GM18519 (cell line): ENCODE results near the gene LANCL2.

Source experiments
- ATAC-seq: cut with Tn5 transposase; IDR thresholded peaks from one replicate; pipeline ENCODE4 v1.9.1; 2021; ENCODE audit warnings: mild to moderate bottlenecking, moderate library complexity; ENCODE audit not compliant: unreplicated experiment, low FRiP score

The LANCL2 gene

DNA sequence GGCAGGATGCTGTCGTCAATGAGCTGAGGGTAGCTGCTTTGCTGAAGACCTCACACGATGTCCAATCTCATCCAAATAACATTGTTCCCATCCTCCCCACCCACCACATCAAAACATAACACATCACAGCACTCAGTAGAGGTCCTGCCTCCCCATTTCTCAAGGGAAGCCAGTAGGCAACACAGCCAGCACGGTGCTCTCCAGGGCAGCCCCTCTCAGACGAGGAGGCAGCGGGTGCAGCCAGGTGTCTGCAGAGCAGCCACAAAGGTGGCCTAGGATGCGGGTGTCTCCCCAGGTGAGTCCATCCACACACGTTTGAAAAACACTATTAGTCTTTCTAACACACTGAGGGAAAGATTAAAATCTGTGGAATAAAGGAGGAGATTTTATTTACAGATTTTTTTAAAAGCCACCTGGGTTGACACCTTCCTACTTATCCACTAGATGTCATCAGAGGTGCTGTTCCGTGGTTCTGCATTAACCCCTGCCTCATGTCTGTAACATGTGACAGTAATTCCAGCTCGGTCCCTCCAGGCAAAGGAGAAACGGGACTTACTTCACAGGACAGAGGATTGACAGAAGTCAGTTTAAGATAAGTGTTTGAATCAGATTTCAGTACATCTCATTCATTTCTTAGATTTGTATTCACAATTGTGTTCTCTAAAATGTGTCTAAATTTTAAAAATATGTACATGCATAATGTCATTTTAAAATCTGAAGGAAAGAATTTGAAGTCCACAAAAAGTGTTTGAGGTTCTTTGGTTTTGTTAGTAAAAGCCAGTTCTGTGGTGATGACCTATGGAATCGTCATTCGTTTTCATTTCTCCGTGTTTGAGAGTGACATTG, 68.0 kb downstream of the LANCL2 start:
- peak; percentile 85 for ATAC-seq

DNA sequence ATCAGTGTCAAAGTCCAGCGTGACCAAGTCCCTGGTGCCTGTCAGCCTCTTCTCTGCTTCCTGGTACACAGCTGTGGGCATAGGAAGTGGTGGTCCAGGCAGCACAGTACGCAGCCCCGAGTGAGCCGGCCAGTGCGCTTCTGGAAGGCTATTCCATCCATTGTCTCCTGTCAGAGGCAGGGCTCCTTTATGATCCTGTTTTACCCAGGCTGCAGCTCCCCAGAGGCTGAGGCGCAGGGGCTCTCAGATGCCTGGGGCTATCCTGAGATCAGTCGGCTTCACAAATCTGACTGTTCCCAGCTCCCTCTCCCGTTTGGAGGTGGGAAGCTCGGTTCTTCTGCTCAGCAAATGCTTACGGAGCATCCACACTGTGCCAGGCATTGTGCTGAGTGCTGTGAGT, 70.3 kb downstream of the LANCL2 start:
- no peak for ATAC-seq

DNA sequence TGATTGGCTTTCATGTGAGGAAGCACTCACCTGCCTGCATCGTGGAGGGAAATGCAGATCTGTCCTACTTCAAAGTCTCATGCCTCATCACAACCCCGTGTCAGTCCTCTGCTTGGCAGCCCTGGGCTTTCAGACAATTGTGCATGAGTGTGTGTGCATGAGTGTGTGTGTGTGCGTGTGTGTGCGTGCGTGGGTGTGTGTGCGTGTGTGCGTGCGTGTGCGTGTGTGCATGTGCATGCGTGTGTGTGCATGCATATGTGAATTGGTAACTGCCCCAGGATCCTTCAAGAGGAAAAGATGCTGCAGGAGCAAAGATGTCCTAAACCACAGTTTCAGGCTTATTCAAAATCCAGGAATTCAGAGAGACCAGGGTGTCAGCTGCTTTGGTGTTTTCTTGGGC, 71.3 kb downstream of the LANCL2 start:
- ATAC-seq = no peak

DNA sequence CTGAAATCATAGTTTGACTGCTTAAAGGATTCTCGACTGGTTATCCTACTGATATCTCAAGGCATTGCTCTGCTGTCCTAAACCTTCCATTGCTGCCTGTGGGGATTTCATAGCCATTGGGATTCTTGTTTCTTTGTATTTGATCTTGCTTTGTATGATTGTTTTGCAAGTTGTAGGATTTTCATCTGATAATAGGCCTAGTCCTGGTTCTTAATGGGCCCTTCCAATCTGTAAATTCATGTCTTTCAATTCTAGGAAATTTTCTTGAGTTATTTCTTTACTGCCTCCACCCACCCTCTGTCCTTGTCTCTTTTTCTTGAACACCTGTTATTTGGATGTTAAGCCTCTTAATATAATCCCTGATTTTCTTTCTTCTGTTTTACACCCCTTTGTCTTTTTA, 72.2 kb downstream of the LANCL2 start:
- ATAC-seq = no peak

DNA sequence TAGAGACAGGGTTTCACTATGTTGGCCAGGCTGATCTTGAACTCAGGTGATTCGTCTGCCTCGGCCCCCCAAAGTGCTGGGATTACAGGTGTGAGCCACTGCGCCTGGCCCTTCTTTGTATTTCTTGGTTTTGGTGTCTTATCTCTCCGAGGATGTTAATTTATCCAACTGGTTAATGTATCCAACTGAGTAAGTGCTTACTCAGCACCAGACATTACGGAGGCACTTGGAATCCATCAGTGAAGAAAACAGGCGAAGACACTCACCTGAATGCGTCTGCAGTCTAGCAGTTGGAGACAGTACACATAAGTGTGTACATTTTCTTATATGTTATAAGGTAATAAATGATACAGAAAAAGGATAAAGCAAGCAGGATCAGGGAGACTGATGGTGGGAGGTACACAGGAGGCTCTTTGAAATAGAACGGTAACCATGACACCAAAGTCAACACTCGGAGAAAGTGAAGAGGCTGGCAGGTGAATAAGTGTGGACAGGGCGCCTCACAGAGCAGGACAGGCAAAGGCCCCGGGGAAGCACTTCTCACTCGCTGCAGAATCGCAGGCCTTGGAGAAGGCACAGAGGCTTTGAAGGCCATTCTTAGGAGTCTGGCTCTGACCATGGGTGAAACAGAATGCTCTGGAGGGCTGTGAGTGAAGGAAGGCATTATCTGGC, 73.1 kb downstream of the LANCL2 start:
- no peak for ATAC-seq

DNA sequence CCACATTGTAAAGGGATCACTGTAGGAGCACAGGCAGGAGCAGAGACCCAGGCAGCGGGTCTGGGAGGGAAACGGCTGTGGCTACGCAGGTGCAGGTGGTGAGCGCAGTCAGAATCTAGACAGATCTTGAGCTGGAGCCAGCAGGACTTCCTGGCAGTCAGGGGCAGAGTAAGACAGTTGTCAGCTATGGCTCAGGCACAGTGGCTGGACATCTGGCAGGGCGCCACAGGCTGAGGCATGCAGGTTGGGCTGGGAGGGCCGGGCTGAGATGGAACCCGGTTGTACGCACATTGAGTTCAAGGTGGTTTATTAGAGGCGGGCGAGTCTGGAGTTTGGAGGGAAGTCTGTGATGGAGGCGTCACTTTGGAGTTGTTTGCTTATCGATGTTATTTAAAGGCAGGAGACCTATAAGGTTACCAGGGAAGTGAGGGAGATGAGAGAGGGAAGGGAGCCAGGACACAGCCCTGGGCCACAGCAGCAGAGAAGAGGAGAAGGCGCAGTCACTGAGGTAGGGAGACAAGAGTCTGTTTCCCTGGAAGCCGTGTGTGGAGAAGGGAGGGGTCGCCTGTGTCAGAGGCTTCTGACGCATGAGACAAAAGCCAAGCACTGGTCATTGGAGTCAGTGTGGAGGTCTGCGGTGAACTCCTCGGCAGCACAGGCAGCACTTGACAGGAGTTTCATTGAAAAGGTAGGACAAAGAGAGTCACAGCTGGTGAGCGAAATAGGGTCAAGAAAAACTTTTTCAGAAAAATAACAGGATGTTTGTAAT, 73.8 kb downstream of the LANCL2 start:
- no peak for ATAC-seq

DNA sequence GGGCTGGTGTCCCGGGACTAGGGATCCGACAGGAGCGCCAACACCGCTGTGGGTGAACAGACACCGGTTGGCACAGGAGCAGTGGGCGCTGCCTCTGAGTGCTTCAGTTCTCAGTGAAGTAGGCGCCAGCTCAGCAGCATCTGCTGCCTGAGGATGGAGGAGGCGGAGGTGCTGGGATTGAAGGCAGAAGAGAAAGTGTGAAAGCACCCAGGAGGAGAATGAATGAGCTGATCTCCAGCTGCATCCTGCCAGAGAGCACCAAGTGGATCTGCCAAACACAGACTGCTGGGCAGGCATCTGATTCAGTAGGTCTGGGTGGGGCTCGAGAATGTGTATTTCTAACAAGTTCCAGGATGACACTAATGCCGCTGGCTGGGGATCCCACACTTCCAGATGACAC, 74.5 kb downstream of the LANCL2 start:
- ATAC-seq = no peak

DNA sequence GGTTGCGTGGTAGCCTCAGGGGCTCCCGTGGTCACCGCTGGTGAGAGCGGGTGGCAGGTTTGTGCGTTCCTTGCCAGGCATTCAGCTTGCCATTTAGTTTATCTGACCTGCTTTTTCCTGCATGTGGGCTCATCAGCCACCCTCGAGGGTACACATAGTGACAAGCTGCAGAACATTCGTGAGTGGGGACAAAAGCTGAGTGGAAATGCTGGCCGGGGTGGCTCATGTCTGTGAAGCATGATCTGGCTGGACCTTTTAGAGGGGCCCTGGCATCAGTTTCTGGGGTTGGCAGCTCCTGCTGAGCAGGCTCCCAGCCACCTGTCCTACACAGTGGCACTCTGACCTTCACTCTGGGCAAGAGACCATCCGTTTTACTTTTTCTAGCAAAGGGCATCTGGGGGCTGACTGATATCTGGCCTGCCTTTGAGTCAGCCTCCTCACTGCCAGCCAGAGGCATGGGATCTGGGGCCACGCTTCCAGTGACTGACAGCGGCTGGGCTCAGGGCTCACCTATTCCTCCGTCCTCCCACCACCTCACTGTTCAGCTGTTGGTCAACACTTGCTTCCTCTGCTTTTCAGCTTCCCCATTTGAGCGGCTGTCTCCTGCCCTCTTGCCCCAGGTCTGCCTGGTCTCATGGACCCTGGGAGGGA, 75.0 kb downstream of the LANCL2 start:
- no peak for ATAC-seq

DNA sequence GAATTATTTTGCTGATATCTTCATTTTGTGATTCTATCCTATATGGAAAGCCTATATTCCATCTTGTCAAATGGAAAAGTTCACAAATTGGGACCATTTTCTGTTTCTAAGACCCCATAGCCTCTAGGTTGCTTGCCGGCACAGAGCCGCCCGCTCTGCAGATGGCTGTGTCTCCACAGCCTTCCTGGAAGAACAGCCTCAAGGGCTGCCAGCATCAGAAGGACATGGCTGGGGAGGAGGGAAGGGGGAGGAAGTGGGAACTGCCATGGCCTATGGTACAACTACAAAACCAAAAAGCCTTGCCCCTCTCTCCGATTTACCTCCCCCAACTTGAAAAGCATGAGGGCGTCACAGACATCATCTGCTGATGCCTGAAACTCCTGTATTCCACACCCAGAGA, 75.9 kb downstream of the LANCL2 start:
- no peak for ATAC-seq

DNA sequence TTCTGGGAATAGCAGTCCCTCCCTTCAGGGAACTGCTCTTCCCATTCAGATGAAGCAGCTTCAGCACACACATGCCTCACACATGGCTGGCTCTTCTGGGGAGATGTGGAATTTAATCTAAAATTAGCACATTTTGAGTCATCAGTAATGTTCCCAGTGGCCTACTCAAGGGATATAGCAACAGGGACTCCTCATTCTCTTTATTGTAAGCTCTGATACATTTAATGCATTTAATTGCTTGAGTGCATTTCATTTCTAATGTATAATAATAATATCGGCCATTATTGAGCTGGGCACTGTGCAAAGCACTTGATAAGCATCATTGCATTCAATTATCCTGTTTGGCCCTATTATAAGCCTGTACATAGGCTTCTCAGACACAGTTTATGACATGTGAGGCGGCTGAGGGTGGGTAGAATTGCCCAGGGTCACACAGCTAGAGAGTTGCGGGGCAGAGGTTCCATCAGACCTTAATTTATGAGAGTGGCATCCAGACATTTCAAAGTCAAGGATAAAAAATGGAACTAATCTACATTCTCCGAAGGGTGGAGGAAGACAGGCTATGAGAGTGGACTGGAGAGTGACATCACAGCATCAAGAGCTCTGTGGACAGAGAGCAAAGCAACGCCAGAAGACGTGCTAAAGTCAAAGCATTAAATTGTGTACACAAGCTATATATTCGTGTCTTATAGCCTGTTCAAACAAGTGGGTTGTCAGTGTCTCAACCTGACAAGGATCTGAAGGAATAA, 76.8 kb downstream of the LANCL2 start:
- ATAC-seq = no peak

DNA sequence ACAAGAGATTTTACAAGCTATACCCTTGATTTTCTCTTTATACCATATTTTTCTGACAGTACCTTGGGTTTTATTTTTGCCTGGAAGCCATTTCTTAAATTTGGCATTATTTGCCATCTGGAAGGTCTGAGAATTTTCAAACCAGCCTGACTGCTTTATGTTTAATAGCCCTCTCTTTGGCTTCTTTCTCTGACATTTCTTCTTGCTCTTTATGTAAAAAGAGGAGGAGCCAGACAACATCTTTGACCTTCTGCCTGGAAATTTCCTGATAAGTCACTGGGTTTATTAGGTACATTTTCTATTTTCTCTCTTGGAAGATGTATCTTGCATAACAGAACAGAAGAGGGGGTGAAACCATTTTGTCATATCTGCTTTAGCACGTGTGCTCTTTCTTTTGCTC, 79.6 kb downstream of the LANCL2 start:
- ATAC-seq = no peak

DNA sequence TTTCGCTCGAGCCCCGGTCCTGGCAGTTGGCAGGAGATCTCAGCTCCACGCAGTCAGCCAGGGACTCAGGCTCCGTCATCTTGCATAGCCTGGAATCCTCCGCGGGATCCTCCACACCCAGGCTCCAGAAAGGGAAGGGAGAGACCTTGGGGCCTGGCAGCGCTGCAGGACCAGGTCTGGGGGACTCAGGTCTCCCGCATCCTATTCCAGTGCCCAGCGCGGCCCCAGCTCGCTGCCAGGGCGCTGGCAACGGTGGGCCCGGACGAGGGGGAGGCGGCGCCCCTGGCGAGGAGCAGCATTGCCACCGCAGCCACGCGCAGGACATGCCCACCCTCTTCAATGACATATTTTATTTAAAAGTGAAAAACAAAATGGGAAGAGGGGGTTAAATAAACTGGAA, 83.4 kb downstream of the LANCL2 start:
- no peak for ATAC-seq

DNA sequence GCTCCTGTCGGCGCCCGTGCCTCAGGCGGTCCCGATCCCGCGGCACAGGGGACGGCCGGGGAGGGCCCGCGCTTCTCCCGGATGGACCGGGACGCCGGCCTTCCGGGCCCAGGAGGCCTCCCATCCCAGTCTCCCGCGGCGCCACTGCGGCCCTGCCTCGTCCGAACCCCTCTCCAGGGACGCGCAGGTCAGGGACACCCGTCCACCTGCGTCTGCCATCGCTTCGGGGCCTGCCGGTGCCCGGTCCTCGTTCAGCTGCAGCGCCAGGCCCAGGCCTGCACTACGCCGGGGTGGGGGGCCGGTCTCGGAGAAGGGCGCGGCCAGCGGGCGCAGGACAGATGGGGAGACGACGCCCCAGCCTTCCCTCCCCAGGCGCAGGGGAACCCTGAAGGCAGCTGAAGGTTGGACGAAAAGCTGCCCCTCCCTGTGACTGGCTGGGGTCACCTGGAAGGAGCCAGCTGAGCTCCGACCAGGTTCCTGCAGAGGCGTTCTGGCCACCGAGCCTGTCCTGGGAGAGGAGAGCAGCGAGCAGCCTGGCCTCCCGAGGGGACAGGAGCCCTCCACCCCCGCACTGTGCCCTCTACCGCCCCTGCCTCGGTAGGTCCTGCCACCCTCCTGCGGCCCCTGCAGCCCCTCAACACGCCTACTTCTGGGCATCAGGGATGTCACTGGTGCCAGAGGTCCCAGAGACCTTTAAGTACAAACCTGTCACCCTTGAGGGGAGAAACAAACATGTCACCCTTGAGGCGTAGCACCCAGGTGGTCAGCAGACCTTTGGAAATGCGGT, 84.3 kb downstream of the LANCL2 start:
- ATAC-seq = no peak

DNA sequence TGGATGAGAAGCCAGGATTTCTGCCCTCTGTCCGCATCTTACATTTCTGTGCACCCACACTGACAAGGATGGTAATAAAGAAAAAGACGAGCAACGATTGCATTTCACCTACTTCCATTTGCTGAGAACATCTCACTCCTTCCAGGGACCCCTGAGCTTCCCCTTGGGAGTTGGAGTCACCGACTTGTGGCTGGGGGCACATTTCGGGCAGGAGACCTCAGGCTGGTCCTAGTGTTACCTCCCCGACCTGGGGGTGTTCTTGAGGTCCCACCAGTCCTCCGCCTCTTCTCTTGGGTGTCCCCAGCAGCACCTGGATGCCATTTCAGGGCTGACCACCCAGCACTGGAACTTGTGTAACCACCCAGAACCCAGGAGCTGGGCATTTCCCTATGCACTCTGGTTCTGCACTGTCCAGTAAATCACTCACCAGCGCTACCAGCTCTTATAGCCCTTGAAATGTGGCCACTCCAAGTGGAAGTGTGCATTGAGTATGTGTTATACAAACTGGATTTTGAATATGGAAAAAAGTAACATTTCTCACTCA, 84.9 kb downstream of the LANCL2 start:
- ATAC-seq = no peak

DNA sequence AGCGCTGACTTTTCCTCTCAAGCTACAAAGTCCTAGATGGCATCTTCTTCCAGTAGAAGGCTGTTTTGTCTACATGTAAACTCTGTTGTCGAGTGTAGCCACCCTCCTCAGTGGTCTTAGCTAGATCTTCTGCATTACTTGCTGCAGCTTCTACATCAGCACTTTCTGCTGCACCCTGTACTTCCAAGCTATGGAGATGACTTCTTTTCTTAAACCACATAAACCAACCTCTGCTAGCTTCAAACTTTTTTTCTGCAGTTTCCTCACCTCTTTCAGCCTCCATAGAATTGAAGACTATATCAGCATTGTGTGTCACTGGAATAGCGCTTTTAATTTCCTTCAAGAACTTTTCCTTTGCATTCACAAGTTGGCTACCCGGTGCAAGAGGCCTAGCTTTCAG, 87.8 kb downstream of the LANCL2 start:
- no peak for ATAC-seq

DNA sequence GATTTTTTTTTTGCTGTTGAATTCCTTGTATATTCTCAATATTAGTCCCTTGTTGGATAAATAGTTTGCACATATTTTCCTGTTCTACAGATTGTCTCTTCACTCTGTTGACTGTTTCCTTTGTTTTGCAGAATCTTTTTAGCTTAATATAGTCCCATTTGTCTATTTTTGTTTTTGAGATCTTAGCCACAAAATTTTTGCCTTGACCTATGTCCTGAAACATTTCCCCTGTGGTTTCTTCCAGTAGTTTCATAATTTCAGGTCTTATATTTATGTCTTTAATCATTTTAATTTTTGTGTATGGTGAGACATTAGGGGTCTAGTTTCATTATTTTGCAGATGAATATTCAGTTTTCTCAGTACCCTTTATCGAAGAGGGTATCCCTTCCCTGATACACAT, 92.7 kb downstream of the LANCL2 start:
- no peak for ATAC-seq

DNA sequence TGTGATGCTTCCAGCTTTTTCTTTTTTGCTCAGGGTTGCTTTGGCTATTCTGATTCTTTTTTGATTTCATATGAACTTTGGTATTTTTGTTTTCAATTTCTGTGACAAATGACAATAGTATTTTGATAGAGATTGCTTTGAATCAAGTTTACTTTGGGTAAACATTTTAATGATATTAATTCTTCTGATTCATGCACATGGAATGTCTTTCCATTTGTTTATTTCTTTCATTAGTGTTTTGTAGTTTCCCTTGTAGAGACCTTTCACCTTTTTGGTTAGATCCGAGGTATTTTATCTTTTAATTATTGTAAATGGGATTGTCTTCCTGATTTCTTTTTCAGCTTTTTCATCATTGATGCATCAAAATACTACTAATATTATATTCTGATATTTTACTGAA, 93.2 kb downstream of the LANCL2 start:
- ATAC-seq = no peak

DNA sequence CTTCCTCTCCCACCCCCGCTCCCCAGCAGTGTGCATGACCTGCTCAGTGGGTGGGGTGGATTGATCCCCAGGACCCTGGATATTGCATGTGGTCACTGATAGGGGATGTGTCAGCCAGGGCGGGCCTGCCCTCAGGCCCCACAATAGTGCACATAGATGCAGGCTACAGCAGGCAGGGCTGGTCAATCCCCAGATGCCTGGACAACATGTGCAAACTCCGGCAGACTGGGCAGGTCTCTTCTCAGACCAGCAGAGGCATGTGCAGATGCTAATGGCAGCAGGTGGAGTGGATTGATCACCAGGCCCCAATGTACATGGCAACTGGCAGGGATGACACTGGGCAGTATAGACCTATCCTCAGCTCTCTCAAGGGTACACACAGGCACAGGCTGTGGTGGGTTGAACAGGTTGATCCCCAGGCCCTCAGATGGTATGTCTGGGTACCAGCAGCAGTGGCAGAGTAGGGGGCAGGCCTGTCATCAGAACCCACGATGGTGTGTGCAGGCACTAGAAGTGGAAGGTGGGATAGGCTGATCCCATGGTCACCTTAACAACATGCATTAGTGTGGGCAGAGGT, 98.6 kb downstream of the LANCL2 start:
- no peak for ATAC-seq

DNA sequence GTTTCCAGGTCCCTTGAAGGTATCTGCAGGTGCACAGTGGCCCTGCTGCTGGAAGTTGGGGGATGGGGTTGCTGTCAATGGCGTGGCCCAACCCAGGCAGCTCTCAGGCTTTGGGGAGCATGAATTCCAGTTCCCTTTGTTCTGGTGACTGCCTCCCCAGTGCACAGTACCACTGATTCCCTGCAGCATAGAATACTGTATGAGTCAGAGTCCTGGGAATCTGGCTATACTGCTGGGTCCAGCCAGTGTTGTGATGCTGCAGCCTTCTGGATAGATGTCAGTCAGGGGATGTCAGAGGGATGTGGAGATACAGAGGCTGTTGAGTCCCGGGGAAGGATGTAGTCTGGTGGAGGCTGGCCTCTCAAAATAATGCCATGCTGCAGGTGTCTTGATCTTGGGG, 99.3 kb downstream of the LANCL2 start:
- ATAC-seq = no peak
